RPMI7951 (cell line): Measurements from ENCODE around the gene MC2R. TPM values are rescaled to one million over a fixed set of nuclear protein-coding genes. Genes with fewer than 3 reads are reported as not detected.
"Not testable (repeated sequence)": the region's sequence is repeated elsewhere in the genome, so short reads cannot be mapped to it uniquely, and the experiment has no call there.

Source experiments
- DNase-seq: peaks from one replicate; pipeline ENCODE4 v3.0.0-alpha.2; 2012; ENCODE audit warnings: low read depth
- total RNA-seq: library from RNA; depleted of rRNA; stranded (reverse); fragments of >200 nt; shearing (Covaris generic); gene quantifications from 2 replicates; pipeline ENCODE4 v1.2.3, GENCODE V29; 2014

The MC2R gene
- total RNA-seq, 1 experiment from 2014 or later = not detected

- no peak for DNase-seq
These were observed 21.9 kb downstream of the MC2R start for GRCh38 chr18:13893418-13893760.

GRCh38 chr18:13892098-13892497, 23.2 kb downstream of the MC2R start:
- DNase-seq = no peak

GRCh38 chr18:13890761-13891361, 24.5 kb downstream of the MC2R start:
- no peak for DNase-seq

- DNase-seq = peak; percentile 83
These were observed 25.7 kb downstream of the MC2R start for GRCh38 chr18:13889671-13890070.

- DNase-seq = no peak
These were observed 27.1 kb downstream of the MC2R start for GRCh38 chr18:13888191-13888716.

- DNase-seq = no peak
These were observed 30.3 kb downstream of the MC2R start for GRCh38 chr18:13885009-13885408.

- no peak for DNase-seq
These were observed 35.4 kb downstream of the MC2R start for GRCh38 chr18:13879937-13880336.

- no peak for DNase-seq
These were observed 35.8 kb downstream of the MC2R start for GRCh38 chr18:13879492-13879891.

GRCh38 chr18:13878857-13879256, 36.5 kb downstream of the MC2R start:
- no peak for DNase-seq

GRCh38 chr18:13877157-13877556, 38.2 kb downstream of the MC2R start:
- no peak for DNase-seq

- no peak for DNase-seq
These were observed 40.8 kb downstream of the MC2R start for GRCh38 chr18:13874558-13874957.

GRCh38 chr18:13872932-13873331, 42.4 kb downstream of the MC2R start:
- DNase-seq = no peak

GRCh38 chr18:13872373-13872772, 43.0 kb downstream of the MC2R start:
- DNase-seq = no peak

GRCh38 chr18:13871701-13872100, 43.6 kb downstream of the MC2R start:
- DNase-seq = no peak

- no peak for DNase-seq
These were observed 46.6 kb downstream of the MC2R start for GRCh38 chr18:13868501-13869271.

- not testable (repeated sequence) for DNase-seq
These were observed 52.4 kb downstream of the MC2R start for GRCh38 chr18:13862898-13863297.

- no peak for DNase-seq
These were observed 65.5 kb downstream of the MC2R start for GRCh38 chr18:13849791-13850190.

GRCh38 chr18:13836559-13836958, 78.8 kb downstream of the MC2R start:
- DNase-seq = no peak

- no peak for DNase-seq
These were observed 80.1 kb downstream of the MC2R start for GRCh38 chr18:13835202-13835601.

GRCh38 chr18:13834496-13835015, 80.8 kb downstream of the MC2R start:
- no peak for DNase-seq
